GM12874 (cell line): Measurements from ENCODE around the gene SBK3.

Experiments
- TF ChIP-seq, protein P1 (sequence below): IDR thresholded peaks from 2 replicates; pipeline ENCODE4 v1.5.1; 2011; ENCODE audit warnings: low read depth, mild to moderate bottlenecking, control low read depth, low read length, moderate library complexity; ENCODE audit not compliant: insufficient read depth

The SBK3 gene

DNA sequence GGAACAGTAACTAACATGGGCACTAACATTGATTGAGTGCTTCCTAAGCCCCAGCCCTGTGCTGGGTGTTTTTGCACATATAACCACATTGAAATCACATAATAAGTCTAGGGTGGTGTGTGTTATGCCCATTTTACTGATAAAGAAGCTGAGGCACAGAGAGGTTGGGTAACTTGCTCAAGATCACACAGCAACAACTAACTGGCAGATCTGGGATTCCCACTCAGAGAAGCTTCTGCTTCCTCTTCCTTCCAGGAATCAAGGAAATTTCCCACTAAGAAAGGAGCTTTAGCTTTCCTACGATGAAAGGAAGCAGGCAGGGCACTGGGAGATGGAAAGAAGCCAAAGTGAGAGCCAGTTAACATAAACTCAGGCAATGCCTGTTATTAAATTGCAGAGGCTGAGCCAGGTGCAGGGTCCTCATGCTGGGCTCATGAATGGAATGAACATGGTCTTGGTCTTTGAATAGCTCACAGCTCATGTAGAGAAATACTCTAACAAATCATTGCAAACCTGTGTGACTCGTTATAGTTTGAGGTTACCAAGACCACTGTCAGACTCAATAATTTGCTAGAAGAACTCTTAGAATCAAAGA lies 47.0 kb downstream of the SBK3 start:
- TF ChIP-seq, protein P1, sequence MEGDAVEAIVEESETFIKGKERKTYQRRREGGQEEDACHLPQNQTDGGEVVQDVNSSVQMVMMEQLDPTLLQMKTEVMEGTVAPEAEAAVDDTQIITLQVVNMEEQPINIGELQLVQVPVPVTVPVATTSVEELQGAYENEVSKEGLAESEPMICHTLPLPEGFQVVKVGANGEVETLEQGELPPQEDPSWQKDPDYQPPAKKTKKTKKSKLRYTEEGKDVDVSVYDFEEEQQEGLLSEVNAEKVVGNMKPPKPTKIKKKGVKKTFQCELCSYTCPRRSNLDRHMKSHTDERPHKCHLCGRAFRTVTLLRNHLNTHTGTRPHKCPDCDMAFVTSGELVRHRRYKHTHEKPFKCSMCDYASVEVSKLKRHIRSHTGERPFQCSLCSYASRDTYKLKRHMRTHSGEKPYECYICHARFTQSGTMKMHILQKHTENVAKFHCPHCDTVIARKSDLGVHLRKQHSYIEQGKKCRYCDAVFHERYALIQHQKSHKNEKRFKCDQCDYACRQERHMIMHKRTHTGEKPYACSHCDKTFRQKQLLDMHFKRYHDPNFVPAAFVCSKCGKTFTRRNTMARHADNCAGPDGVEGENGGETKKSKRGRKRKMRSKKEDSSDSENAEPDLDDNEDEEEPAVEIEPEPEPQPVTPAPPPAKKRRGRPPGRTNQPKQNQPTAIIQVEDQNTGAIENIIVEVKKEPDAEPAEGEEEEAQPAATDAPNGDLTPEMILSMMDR: no peak

DNA sequence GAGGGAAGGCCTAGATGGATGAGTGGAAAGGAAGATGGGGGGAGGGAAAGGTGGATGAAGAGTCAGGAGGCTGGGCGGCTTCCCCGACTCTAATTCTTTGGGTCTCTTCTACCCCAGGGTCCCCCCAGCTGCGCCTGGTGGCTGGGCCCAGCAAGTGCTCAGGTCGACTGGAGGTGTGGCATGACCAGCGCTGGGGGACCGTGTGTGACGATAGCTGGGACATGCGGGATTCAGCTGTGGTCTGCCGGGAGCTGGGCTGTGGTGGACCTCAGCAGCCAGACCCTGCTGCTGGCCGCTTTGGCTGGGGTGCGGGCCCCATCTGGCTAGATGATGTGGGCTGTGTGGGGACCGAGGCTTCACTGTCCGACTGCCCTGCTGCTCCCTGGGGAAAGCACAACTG lies 47.6 kb downstream of the SBK3 start:
- TF ChIP-seq, protein P1: no peak

DNA sequence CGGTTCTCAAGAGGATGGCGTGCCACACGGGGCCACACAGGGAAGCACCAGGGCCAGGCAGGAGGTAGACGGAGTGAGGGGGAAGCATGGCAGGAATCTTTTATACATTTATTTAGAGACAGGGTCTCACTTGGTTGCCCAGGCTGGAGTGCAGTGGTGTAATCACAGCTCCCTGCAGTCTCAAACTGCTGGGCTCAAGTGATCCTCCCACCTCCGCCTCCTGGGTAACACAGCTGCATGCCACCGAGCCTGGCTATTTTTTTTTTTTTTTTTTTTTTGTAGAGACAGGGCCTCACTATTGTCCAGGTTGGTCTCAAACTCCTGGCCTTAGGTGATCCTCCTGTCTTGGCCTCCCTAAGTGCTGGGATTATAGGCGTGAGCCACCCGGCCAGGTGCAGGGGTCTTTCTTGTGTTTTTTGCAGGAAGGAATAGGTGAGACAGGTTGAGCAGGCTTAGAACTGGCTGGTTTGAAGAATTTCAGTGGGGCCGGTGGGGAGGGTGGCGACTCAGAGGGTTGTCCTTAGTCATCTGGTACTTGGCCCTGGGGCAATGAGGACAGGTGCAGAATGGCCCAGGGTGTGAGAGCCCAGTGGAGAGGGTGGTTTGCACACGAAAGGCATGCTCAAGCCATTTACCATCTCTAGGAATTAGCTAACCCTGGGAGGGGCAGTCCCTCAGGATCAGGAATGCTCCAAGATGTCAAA lies 49.5 kb downstream of the SBK3 start:
- TF ChIP-seq, protein P1: no peak

DNA sequence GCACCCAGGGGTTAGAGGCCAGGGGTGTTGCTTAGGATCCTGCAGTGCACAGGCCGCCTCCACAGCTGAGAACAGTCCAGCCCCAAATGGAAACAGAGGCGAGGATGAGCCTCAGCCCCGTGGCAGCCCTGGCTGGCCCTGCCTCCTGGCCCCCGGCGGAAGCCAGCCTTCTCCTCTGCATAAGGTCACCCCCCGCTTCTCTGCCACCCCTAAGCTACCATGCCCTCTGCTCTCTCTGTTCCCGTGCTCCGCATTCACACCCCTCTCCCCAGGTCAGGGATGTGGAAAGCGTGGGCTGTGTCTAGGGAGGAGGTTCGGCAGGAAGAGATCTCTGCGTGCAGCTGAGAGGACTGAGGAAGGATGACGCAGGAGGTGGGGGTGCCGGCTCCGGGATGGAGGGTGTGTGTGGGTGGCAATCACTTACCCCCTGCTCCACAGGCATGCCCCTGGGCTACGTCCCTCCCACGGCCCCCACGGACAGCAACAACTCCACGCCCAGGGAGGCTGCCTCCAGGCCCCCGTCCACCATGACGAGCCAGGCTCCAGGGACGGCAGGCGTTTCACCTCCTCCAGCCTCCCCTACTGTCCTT lies 51.1 kb downstream of the SBK3 start:
- TF ChIP-seq, protein P1: no peak

DNA sequence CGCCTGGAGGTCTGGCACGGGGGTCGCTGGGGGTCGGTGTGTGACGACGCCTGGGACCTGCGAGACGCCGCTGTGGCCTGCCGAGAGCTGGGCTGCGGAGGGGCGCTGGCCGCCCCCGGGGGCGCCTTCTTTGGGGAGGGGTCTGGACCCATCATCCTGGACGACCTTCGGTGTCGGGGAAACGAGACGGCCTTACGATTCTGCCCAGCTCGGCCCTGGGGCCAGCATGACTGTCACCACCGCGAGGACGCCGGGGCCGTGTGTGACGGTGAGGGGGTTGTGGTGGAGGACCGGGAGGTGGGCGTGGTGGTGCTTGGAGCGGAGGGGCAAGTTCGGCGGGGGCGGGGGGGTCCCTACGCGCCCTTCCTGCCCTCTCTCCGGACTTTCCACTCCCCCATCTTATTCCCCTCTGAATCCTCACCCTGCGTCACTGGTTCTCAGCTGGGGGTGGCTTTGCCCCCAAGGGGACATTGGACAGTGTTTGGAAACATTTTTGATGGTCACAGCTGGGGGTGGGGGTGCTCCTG lies 51.6 kb downstream of the SBK3 start:
- TF ChIP-seq, protein P1: no peak

DNA sequence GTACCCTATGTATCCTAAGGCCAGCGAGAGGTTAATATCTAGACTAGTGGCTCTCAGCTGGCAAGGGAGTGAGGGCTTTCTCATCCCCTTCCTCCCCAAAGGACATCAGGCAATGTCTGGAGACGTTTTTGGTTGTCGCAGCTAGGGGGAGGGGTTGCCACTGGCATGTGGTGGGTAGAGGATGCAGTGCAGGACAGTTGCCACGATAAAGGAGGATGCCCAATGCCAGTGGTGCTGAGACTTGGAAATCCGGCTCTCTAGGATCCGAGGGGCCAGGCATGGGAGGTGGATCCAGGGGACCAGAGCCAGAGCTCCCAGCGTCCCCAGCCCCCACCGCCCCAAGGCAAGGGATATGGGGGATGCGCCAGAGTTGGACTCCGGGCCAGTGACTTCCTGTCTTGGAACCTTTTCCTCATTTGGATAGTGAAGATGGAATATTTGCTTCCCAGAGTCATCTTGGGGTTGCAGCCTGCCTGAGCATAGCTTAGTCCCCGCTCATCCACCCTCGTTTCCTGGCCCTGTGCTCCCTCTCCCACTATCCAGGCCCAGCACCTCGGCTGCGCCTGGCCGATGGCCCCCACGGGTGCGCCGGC lies 52.2 kb downstream of the SBK3 start:
- TF ChIP-seq, protein P1: no peak

DNA sequence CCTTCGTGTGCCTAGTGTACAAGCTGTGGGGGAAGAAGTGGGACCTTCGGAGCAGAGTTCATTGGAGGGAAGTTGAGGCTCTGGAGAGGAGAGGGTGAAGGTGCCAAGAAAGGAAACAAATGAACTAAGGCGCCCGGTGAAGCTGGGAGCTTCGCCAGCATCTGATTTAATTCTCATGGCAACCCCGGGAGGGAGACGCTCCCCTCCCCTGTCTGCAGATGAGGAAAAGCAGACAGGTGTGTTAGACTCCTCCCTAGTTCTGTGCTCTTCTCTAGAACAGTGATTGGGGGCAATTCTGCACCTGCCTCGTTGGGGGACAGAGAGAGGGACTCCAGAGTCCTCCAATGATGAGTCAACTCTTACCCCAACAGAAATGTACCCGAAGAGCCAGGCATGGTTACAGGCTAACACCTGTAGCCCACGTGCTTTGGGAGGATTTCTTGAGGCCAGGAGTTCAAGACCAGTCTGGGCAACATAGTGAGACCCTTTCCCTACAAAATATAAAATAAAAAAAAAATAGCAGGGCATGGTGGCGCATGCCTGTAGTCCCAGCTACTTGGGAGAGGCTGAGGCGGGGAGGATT lies 52.9 kb downstream of the SBK3 start:
- TF ChIP-seq, protein P1: no peak
